IMR-90 (cell line): ENCODE data around the gene SLC25A51. TPM values are rescaled to one million over a fixed set of nuclear protein-coding genes. Genes with fewer than 3 reads are reported as not detected.

ENCODE experiments used
- ATAC-seq: fragments of 200-7000 bp; cut with Tn5 transposase; 2 replicates; pipeline ENCODE4 v1.9.1; 2020; ENCODE audit warnings: low read depth, mild to moderate bottlenecking, moderate library complexity
- BruUV-seq: library from RNA; stranded (reverse); fragments of 400-500 nt; replicated peaks from 2 replicates; lab custom pipeline; 2021; lab: Mats Ljungman, UMichigan
- CTCF ChIA-PET: fragments of 300-600 bp; formaldehyde crosslinking; extraction: SDS; loops from one replicate; lab custom pipeline; 2021; ENCODE audit warnings: antibody characterized with exemption; lab: Yijun Ruan, JAX
- POLR2A ChIA-PET: fragments of 300-600 bp; sonication (Branson Sonifier 250); formaldehyde crosslinking; loops from one replicate; lab custom pipeline; 2022; ENCODE audit warnings: antibody characterized with exemption; ENCODE audit not compliant: unreplicated experiment; lab: Charles Lee
- DNase-seq: peaks from one replicate; pipeline ENCODE4 v3.0.0; 2013
- H2AFZ ChIP-seq: replicated peaks from 2 replicates; pipeline ENCODE3; 2013; ENCODE audit warnings: low read length, mild to moderate bottlenecking; ENCODE audit not compliant: poor library complexity
- H2AK5ac ChIP-seq: 2 replicates; pipeline ENCODE4 v1.6.1; 2013; ENCODE audit warnings: low read depth, low read length, inconsistent platforms
- H2AK9ac ChIP-seq: replicated peaks from 2 replicates; pipeline ENCODE3; 2013; ENCODE audit warnings: mild to moderate bottlenecking, low read depth, low read length, moderate library complexity; ENCODE audit not compliant: poor library complexity
- H2BK120ac ChIP-seq: 2 replicates; pipeline ENCODE4 v1.6.1; 2013; ENCODE audit warnings: low read depth, low read length, inconsistent platforms
- H2BK15ac ChIP-seq: 3 replicates; pipeline ENCODE4 v1.6.1; 2013; ENCODE audit warnings: low read depth, low read length, inconsistent platforms
- H2BK20ac ChIP-seq: 2 replicates; pipeline ENCODE4 v1.6.1; 2013; ENCODE audit warnings: low read depth, mild to moderate bottlenecking, inconsistent platforms, low read length, moderate library complexity
- H2BK5ac ChIP-seq: 2 replicates; pipeline ENCODE4 v1.6.1; 2013; ENCODE audit warnings: mild to moderate bottlenecking, low read depth, low read length, inconsistent platforms; ENCODE audit not compliant: poor library complexity, severe bottlenecking
- H3K14ac ChIP-seq: replicated peaks from 2 replicates; pipeline ENCODE4 v1.6.1; 2013; ENCODE audit warnings: low read depth, low read length, inconsistent platforms
- H3K18ac ChIP-seq: 2 replicates; pipeline ENCODE4 v1.6.1; 2013; ENCODE audit warnings: low read depth, low read length, control low read depth
- H3K23ac ChIP-seq: 2 replicates; pipeline ENCODE4 v1.6.1; 2013; ENCODE audit warnings: low read depth, low read length, inconsistent platforms
- H3K27ac ChIP-seq: 2 replicates; pipeline ENCODE4 v1.5.1; 2013; ENCODE audit warnings: mild to moderate bottlenecking, control low read depth, low read length; ENCODE audit not compliant: insufficient read depth
- H3K27me3 ChIP-seq: 2 replicates; pipeline ENCODE4 v1.6.1; 2013; ENCODE audit warnings: low read length; ENCODE audit not compliant: control insufficient read depth, insufficient read depth
- H3K36me3 ChIP-seq: 2 replicates; pipeline ENCODE4 v1.6.1; 2013; ENCODE audit warnings: low read length, mixed read lengths; ENCODE audit not compliant: control insufficient read depth, insufficient read depth
- H3K4ac ChIP-seq: 2 replicates; pipeline ENCODE4 v1.6.1; 2013; ENCODE audit warnings: low read depth, low read length, inconsistent platforms
- H3K4me1 ChIP-seq: 2 replicates; pipeline ENCODE4 v1.6.1; 2013; ENCODE audit warnings: low read length, mixed read lengths; ENCODE audit not compliant: control insufficient read depth, insufficient read depth
- H3K4me2 ChIP-seq: 2 replicates; pipeline ENCODE4 v1.6.1; 2013; ENCODE audit warnings: low read depth, mild to moderate bottlenecking, control low read depth, low read length, moderate library complexity
- H3K4me3 ChIP-seq: 2 replicates; pipeline ENCODE4 v1.5.1; 2013; ENCODE audit warnings: low read depth, mild to moderate bottlenecking, control low read depth, low read length, moderate library complexity; ENCODE audit not compliant: insufficient read depth
- H3K56ac ChIP-seq: 2 replicates; pipeline ENCODE4 v1.6.1; 2013; ENCODE audit warnings: low read length, inconsistent platforms; ENCODE audit not compliant: insufficient read depth; ENCODE audit errors: extremely low read depth
- H3K79me1 ChIP-seq, 2 experiments: 2 replicates each; pipeline ENCODE4 v1.6.1; 2013; ENCODE audit warnings: low read length in 2 of 2, inconsistent platforms in 1 of 2, low read depth in 1 of 2
- H3K9ac ChIP-seq: 2 replicates; pipeline ENCODE4 v1.6.1; 2013; ENCODE audit warnings: low read depth, low read length, control low read depth
- H3K9me1 ChIP-seq: 2 replicates; pipeline ENCODE4 v1.6.1; 2013; ENCODE audit warnings: low read length, inconsistent platforms; ENCODE audit not compliant: insufficient read depth
- H3K9me3 ChIP-seq: 2 replicates; pipeline ENCODE4 v1.6.1; 2013; ENCODE audit warnings: low read length; ENCODE audit not compliant: control insufficient read depth, insufficient read depth
- H4K20me1 ChIP-seq: 2 replicates; pipeline ENCODE4 v1.6.1; 2013; ENCODE audit warnings: low read length, inconsistent platforms; ENCODE audit not compliant: insufficient read depth
- H4K5ac ChIP-seq: 2 replicates; pipeline ENCODE4 v1.6.1; 2013; ENCODE audit warnings: mild to moderate bottlenecking, low read depth, low read length, control low read depth
- H4K8ac ChIP-seq, 2 experiments: 2 replicates each; pipeline ENCODE4 v1.6.1; 2013; ENCODE audit warnings: low read depth in 2 of 2, low read length in 2 of 2, control low read depth in 1 of 2, inconsistent platforms in 1 of 2
- H4K91ac ChIP-seq: 2 replicates; pipeline ENCODE4 v1.6.1; 2013; ENCODE audit warnings: low read depth, low read length, inconsistent platforms; ENCODE audit not compliant: insufficient read depth
- CTCF ChIP-seq: conservative IDR thresholded peaks from 2 replicates; pipeline ENCODE4 v1.5.1; 2012; ENCODE audit warnings: mild to moderate bottlenecking, low read depth, low read length, improper control_type of control experiment
- FOS ChIP-seq: fragments of 150-350 bp; IDR thresholded peaks from 2 replicates; pipeline ENCODE4 v1.6.1; 2016; ENCODE audit warnings: low read depth, low read length
- MAFK ChIP-seq: IDR thresholded peaks from 2 replicates; pipeline ENCODE4 v1.6.1; 2012; ENCODE audit warnings: low read depth, low read length, improper control_type of control experiment
- NFE2L2 ChIP-seq: fragments of 150-350 bp; IDR thresholded peaks from 2 replicates; pipeline ENCODE4 v1.6.1; 2016; ENCODE audit warnings: low read depth, mild to moderate bottlenecking, low read length
- RAD21 ChIP-seq: IDR thresholded peaks from 2 replicates; pipeline ENCODE4 v1.6.1; 2012; ENCODE audit warnings: low read length, improper control_type of control experiment
- RFX5 ChIP-seq: IDR thresholded peaks from 2 replicates; pipeline ENCODE4 v1.8.0; 2012; ENCODE audit warnings: low read depth, mild to moderate bottlenecking, low read length, moderate library complexity
- SMC3 ChIP-seq: fragments of 150-350 bp; IDR thresholded peaks from 2 replicates; pipeline ENCODE4 v1.6.1; 2016; ENCODE audit warnings: low read depth, mild to moderate bottlenecking, antibody characterized with exemption, low read length, moderate library complexity
- WGBS, 2 experiments: methylation state at CpG; one replicate each; pipeline versions ENCODE4 v1.1.5 to v1.1.7; 2013; ENCODE audit warnings: missing lambda C conversion rate in 2 of 2; ENCODE audit not compliant: insufficient read length in 1 of 2; ENCODE audit errors: extremely low coverage in 2 of 2; 5-methylcytosine and 5-hydroxymethylcytosine counted together
- dilution Hi-C: fragments of 300-500 bp; cut with HindIII; formaldehyde crosslinking; loops from one replicate; pipeline ENCODE4 v1.14.3; 2018; ENCODE audit warnings: low sequenced_read_pairs; ENCODE audit not compliant: unreplicated experiment
- in situ Hi-C: fragments of 300-500 bp; cut with MboI; formaldehyde crosslinking; loops from 3 replicates; pipeline ENCODE4 v1.14.3; 2019; ENCODE audit warnings: low sequenced_read_pairs, inconsistent platforms, mixed read lengths
- intact Hi-C: fragments of 100-400 bp; cut with micrococcal nuclease; formaldehyde crosslinking; loops from 2 replicates; pipeline ENCODE4 v1.10.0; 2022
- polyA plus RNA-seq, 3 experiments: library from polyadenylated mRNA; depleted of rRNA; stranded (reverse); fragments of >200 nt; gene quantifications; 2 replicates each; pipeline ENCODE4 v1.2.3, GENCODE V29; 2012; ENCODE audit warnings: low replicate concordance in 1 of 3
- total RNA-seq: library from RNA; depleted of rRNA; stranded (reverse); fragments of >200 nt; gene quantifications from 2 replicates; pipeline ENCODE4 v1.2.3, GENCODE V29; 2012

Gene SLC25A51
- total and polyA plus RNA-seq, 2 of the 4 experiments (the other 2 are of a cell fraction), result 14.1 to 81.6 TPM

- no peak overlapping the region for H3K4ac ChIP-seq
- WGBS, 2 experiments, result no CpG with 5 or more reads among the region's 3 CpGs
- no peak for ATAC-seq
Measured at GRCh38 chr9:37862530-37862929, 41.4 kb downstream of the SLC25A51 start.

More at GRCh38 chr9:37862530-37862929, 41.4 kb downstream of the SLC25A51 start:
- dilution Hi-C loops, result no loop called here
- H2AK5ac ChIP-seq, result no peak overlapping the region
- TF ChIP-seq SMC3, result no peak
- TF ChIP-seq NFE2L2, result no peak
- TF ChIP-seq FOS, result no peak
- TF ChIP-seq CTCF, result no peak
- TF ChIP-seq RAD21, result no peak
- no peak for TF ChIP-seq MAFK
- TF ChIP-seq RFX5, result no peak
- POLR2A ChIA-PET, result no interaction called here
- H2BK20ac ChIP-seq, result no peak overlapping the region
- no peak overlapping the region for H2AK9ac ChIP-seq
- H3K27ac ChIP-seq, result no peak overlapping the region
- H4K91ac ChIP-seq, result no peak overlapping the region
- no peaks in the 10 kb centered on the region for H4K20me1 ChIP-seq
- DNase-seq, result no peak
- in situ Hi-C loops, result no loop called here
- H3K36me3 ChIP-seq, result peaks cover 22% of the 10 kb centered on the region
- intact Hi-C loops, result loop anchor here (5.0 kb wide), 1 partner anchor 500 kb away; no protein-coding TSS in a partner anchor
- no peak overlapping the region for H3K23ac ChIP-seq
- no peak overlapping the region for H4K5ac ChIP-seq
- no peaks in the 10 kb centered on the region for H3K9me3 ChIP-seq
- no peak overlapping the region for H3K4me2 ChIP-seq
- peaks cover 3% of the 10 kb centered on the region for H3K9me1 ChIP-seq
- BruUV-seq, result no TSS peak
- no peak overlapping the region for H2BK120ac ChIP-seq
- no peak overlapping the region for H2BK15ac ChIP-seq
- H3K18ac ChIP-seq, result no peak overlapping the region
- H3K9ac ChIP-seq, result no peak overlapping the region
- no peak overlapping the region for H4K8ac ChIP-seq
- CTCF ChIA-PET, result no interaction called here
- H2AFZ ChIP-seq, result no peak overlapping the region
- no peak overlapping the region for H3K56ac ChIP-seq
- H3K4me1 ChIP-seq, result no peaks in the 10 kb centered on the region
- H3K4me3 ChIP-seq, result no peak overlapping the region
- no peak overlapping the region for H2BK5ac ChIP-seq
- no peaks in the 10 kb centered on the region for H3K27me3 ChIP-seq
- peaks cover 7 to 14% of the 10 kb centered on the region in 2 experiments; a peak in 2 of 4 replicates for H3K79me1 ChIP-seq
- H3K14ac ChIP-seq, result no peak overlapping the region
